DOHH2 (cell line): ENCODE data around the gene TMEM45A.

ENCODE experiments used
- H3F3A ChIP-seq: fragments of 200-600 bp; sonication (generic), shearing (Covaris generic); 2 replicates; pipeline ENCODE4 v1.6.0; 2016; ENCODE audit warnings: antibody characterized with exemption, mild to moderate bottlenecking; ENCODE audit not compliant: control insufficient read depth, insufficient read depth
- H3K27ac ChIP-seq: fragments of 200-600 bp; sonication (generic); 2 replicates; pipeline ENCODE4 v1.5.1; 2014; ENCODE audit warnings: low read depth, mild to moderate bottlenecking, low read length, moderate library complexity
- H3K27me3 ChIP-seq: fragments of 200-600 bp; sonication (generic); 2 replicates; pipeline ENCODE4 v1.6.1; 2014; ENCODE audit warnings: mild to moderate bottlenecking, low read length, mixed read lengths; ENCODE audit not compliant: control insufficient read depth
- H3K36me3 ChIP-seq: fragments of 200-600 bp; sonication (generic); 2 replicates; pipeline ENCODE4 v1.6.1; 2014; ENCODE audit warnings: mild to moderate bottlenecking, low read length, moderate library complexity, mixed read lengths; ENCODE audit not compliant: control insufficient read depth
- H3K4me1 ChIP-seq: fragments of 200-600 bp; sonication (generic); 2 replicates; pipeline ENCODE4 v1.6.1; 2014; ENCODE audit warnings: mild to moderate bottlenecking, low read length, mixed read lengths; ENCODE audit not compliant: control insufficient read depth
- H3K4me2 ChIP-seq: fragments of 200-600 bp; sonication (generic); 2 replicates; pipeline ENCODE4 v1.6.0; 2014; ENCODE audit warnings: mild to moderate bottlenecking, low read length, moderate library complexity
- H3K4me3 ChIP-seq: fragments of 200-600 bp; sonication (generic); 2 replicates; pipeline ENCODE4 v1.5.1; 2014; ENCODE audit warnings: mild to moderate bottlenecking, low read length, mixed read lengths
- H3K79me2 ChIP-seq: fragments of 200-600 bp; sonication (generic); 2 replicates; pipeline ENCODE4 v1.6.1; 2014; ENCODE audit warnings: mild to moderate bottlenecking, low read length, mixed read lengths; ENCODE audit not compliant: control insufficient read depth
- H3K9me2 ChIP-seq: fragments of 200-600 bp; sonication (generic); replicated peaks from 2 replicates; pipeline ENCODE4 v1.6.1; 2014; ENCODE audit warnings: mild to moderate bottlenecking, low read length, mixed read lengths; ENCODE audit not compliant: control insufficient read depth
- H3K9me3 ChIP-seq: fragments of 200-600 bp; sonication (generic); 2 replicates; pipeline ENCODE4 v1.6.1; 2014; ENCODE audit warnings: antibody characterized with exemption, low read length, mixed read lengths; ENCODE audit not compliant: control insufficient read depth, insufficient read depth
- H4K20me1 ChIP-seq: fragments of 200-600 bp; sonication (generic); 2 replicates; pipeline ENCODE4 v1.6.0; 2014; ENCODE audit warnings: low read depth, mild to moderate bottlenecking, antibody characterized with exemption, low read length, moderate library complexity; ENCODE audit not compliant: control insufficient read depth, insufficient read depth
- EZH2phosphoT487 ChIP-seq: fragments of 200-600 bp; sonication (generic); IDR thresholded peaks from 2 replicates; pipeline ENCODE4 v1.6.1; 2017; ENCODE audit warnings: borderline replicate concordance, mild to moderate bottlenecking, antibody characterized with exemption, low read length, moderate library complexity, mixed read lengths
- TF ChIP-seq, protein P1 (sequence below): fragments of 200-600 bp; sonication (generic); IDR thresholded peaks from one replicate; pipeline ENCODE4 v1.5.1; 2014; ENCODE audit warnings: antibody characterized with exemption, mild to moderate bottlenecking, low read depth, low read length; ENCODE audit not compliant: poor library complexity, severe bottlenecking

The TMEM45A gene

GRCh38 chr3:100527347-100527735, 34.9 kb downstream of the TMEM45A start:
- Histone ChIP-seq H4K20me1 (no peaks in the 10 kb centered on the region), H3K9me3 (no peaks in the 10 kb centered on the region), H3K4me3 (no peak overlapping the region), H3K4me2 (no peak overlapping the region), H3K27me3 (no peaks in the 10 kb centered on the region), H3K4me1 (no peaks in the 10 kb centered on the region), H3K36me3 (no peaks in the 10 kb centered on the region), H3F3A (no peaks in the 10 kb centered on the region), H3K27ac (no peak overlapping the region), H3K79me2 (no peaks in the 10 kb centered on the region), H3K9me2 (no peaks in the 10 kb centered on the region; the same call in 1 of the 2 replicates)
- TF ChIP-seq EZH2phosphoT487: no peak
- TF ChIP-seq, protein P1, sequence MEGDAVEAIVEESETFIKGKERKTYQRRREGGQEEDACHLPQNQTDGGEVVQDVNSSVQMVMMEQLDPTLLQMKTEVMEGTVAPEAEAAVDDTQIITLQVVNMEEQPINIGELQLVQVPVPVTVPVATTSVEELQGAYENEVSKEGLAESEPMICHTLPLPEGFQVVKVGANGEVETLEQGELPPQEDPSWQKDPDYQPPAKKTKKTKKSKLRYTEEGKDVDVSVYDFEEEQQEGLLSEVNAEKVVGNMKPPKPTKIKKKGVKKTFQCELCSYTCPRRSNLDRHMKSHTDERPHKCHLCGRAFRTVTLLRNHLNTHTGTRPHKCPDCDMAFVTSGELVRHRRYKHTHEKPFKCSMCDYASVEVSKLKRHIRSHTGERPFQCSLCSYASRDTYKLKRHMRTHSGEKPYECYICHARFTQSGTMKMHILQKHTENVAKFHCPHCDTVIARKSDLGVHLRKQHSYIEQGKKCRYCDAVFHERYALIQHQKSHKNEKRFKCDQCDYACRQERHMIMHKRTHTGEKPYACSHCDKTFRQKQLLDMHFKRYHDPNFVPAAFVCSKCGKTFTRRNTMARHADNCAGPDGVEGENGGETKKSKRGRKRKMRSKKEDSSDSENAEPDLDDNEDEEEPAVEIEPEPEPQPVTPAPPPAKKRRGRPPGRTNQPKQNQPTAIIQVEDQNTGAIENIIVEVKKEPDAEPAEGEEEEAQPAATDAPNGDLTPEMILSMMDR: no peak

DNA sequence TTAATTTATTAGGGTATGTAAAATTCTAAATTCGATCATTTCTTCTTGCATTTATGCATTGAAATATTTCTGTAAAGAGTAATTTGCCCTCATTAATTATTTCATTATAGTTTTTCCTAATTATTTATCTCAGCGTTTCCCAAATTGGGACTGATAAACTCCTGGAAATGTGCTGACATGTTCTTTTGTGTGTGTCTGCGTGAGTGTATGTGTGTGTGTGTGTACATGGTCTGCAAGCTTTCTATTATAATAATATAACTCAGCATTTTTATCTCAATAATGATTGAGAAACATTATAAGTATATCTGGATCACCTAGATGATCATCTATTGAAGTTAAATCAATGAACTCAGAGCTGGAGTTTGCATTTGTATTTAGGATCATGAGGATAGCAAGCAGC, 38.7 kb downstream of the TMEM45A start:
- no peaks in the 10 kb centered on the region for H3K79me2 ChIP-seq
- no peak overlapping the region for H3K4me2 ChIP-seq
- no peaks in the 10 kb centered on the region for H3F3A ChIP-seq
- no peaks in the 10 kb centered on the region for H3K4me1 ChIP-seq
- no peaks in the 10 kb centered on the region for H3K36me3 ChIP-seq
- no peaks in the 10 kb centered on the region; the same call in 1 of the 2 replicates for H3K9me2 ChIP-seq
- H3K27me3 ChIP-seq: no peaks in the 10 kb centered on the region
- no peak overlapping the region for H3K4me3 ChIP-seq
- TF ChIP-seq, protein P1: no peak
- no peak for TF ChIP-seq EZH2phosphoT487
- no peaks in the 10 kb centered on the region for H3K9me3 ChIP-seq
- no peaks in the 10 kb centered on the region for H4K20me1 ChIP-seq
- no peak overlapping the region for H3K27ac ChIP-seq

GRCh38 chr3:100532411-100532810, 40.0 kb downstream of the TMEM45A start:
- no peaks in the 10 kb centered on the region for H3K79me2 ChIP-seq
- H3K4me1 ChIP-seq: no peaks in the 10 kb centered on the region
- no peaks in the 10 kb centered on the region for H3K9me3 ChIP-seq
- no peaks in the 10 kb centered on the region; the same call in 1 of the 2 replicates for H3K9me2 ChIP-seq
- no peaks in the 10 kb centered on the region for H3K27me3 ChIP-seq
- TF ChIP-seq, protein P1: no peak
- no peak for TF ChIP-seq EZH2phosphoT487
- no peak overlapping the region for H3K4me3 ChIP-seq
- no peak overlapping the region for H3K27ac ChIP-seq
- H3F3A ChIP-seq: no peaks in the 10 kb centered on the region
- no peaks in the 10 kb centered on the region for H4K20me1 ChIP-seq
- H3K36me3 ChIP-seq: no peaks in the 10 kb centered on the region
- H3K4me2 ChIP-seq: no peak overlapping the region
